SH-SY5Y (cell line): Measurements from ENCODE around the gene DSTN.

Experiments used
- GATA2 ChIP-seq: IDR thresholded peaks from 2 replicates; pipeline ENCODE4 v1.6.1; 2011; ENCODE audit warnings: mild to moderate bottlenecking, low read depth, low read length
- GATA3 ChIP-seq: IDR thresholded peaks from 2 replicates; pipeline ENCODE4 v1.6.1; 2011; ENCODE audit warnings: low read depth, mild to moderate bottlenecking, low read length, moderate library complexity

- TF ChIP-seq GATA3 (no peak), GATA2 (no peak)
Measured at GRCh38 chr20:17573463-17573862, 3.6 kb downstream of the DSTN start.
